ENCODE results near the gene EXOC5.

GRCh38 chr14:57171363-57171762 lies 97.3 kb downstream of the EXOC5 start:
- TF ChIP-seq CTCF (conservative IDR thresholded peaks at IDR 0.05; ENCODE audit: low read depth, low read length) (no peak), EZH2phosphoT487 (IDR thresholded peaks at IDR 0.05; ENCODE audit: borderline replicate concordance, low read length) (no peak), EZH2 (IDR thresholded peaks at IDR 0.05; ENCODE audit: low read length, unreplicated experiment) (no peak)
